B cell (primary cell): ENCODE measurements around the gene RNLS. TPM values are rescaled to one million over a fixed set of nuclear protein-coding genes. Genes with fewer than 3 reads are reported as not detected.

Experiments
- ATAC-seq: fragments of 200-7000 bp; cut with Tn5 transposase; one replicate; pipeline ENCODE4 v1.10.0; 2021; ENCODE audit warnings: low read depth, mild to moderate bottlenecking, moderate number of reproducible peaks, moderate library complexity
- CTCF ChIA-PET: fragments of 350-600 bp; sonication (Branson Sonifier 250); formaldehyde crosslinking; loops from one replicate; lab custom pipeline; 2021; ENCODE audit warnings: antibody characterized with exemption, inconsistent platforms; lab: Charles Lee
- POLR2A ChIA-PET: fragments of 350-600 bp; sonication (Branson Sonifier 250); formaldehyde crosslinking; loops from one replicate; lab custom pipeline; 2021; ENCODE audit warnings: antibody characterized with exemption; lab: Charles Lee
- DNase-seq: peaks from one replicate; pipeline ENCODE4 v3.0.0; 2013
- H2AFZ ChIP-seq: 2 replicates; pipeline ENCODE4 v1.6.1; 2012; ENCODE audit warnings: mild to moderate bottlenecking, low read depth, low read length; ENCODE audit not compliant: insufficient read depth, poor library complexity, severe bottlenecking
- H3K27ac ChIP-seq, 2 donors: 1 replicate in 1 of 2; 2 replicates in 1 of 2; pipeline ENCODE4 v1.5.1; 2012 to 2013; ENCODE audit warnings: low read length in 2 of 2, mild to moderate bottlenecking in 2 of 2, moderate library complexity in 1 of 2
- H3K27me3 ChIP-seq, 4 experiments: fragments of 200-600 bp in 1 of 4; sonication (generic) in 1 of 4; replicated peaks in 1 of 4; 1 replicate in 2 of 4; 2 replicates in 2 of 4; pipeline versions ENCODE4 v1.6.1 to v1.7.0; 2013 to 2016; ENCODE audit warnings: low read length in 3 of 4, mild to moderate bottlenecking in 2 of 4, mixed read lengths in 1 of 4, moderate library complexity in 1 of 4; ENCODE audit not compliant: insufficient read depth in 4 of 4, control insufficient read depth in 3 of 4; ENCODE audit errors: control extremely low read depth in 1 of 4
- H3K36me3 ChIP-seq, 2 experiments: replicated peaks in 1 of 2; 1 replicate in 1 of 2; 2 replicates in 1 of 2; pipeline versions ENCODE4 v1.6.1 to v1.7.1; 2013; ENCODE audit warnings: low read length in 1 of 2; ENCODE audit not compliant: insufficient read depth in 2 of 2, control insufficient read depth in 1 of 2; ENCODE audit errors: control extremely low read depth in 1 of 2, extremely low read depth in 1 of 2
- H3K4me1 ChIP-seq, 2 donors: fragments of 200-600 bp in 1 of 2; sonication (generic) in 1 of 2; 1 replicate in 1 of 2; 2 replicates in 1 of 2; pipeline versions ENCODE4 v1.5.1 to v1.6.1; 2013 to 2017; ENCODE audit warnings: low read length in 2 of 2; ENCODE audit not compliant: control insufficient read depth in 2 of 2, insufficient read depth in 2 of 2
- H3K4me2 ChIP-seq: replicated peaks from 2 replicates; pipeline ENCODE3; 2012; ENCODE audit warnings: mild to moderate bottlenecking, low read depth, low read length; ENCODE audit not compliant: poor library complexity, severe bottlenecking
- H3K4me3 ChIP-seq, 5 experiments: fragments of 200-600 bp in 1 of 5; sonication (generic) in 1 of 5; 1 replicate in 3 of 5; 2 replicates in 2 of 5; pipeline versions ENCODE4 v1.5.1 to v1.7.0; 2011 to 2016; ENCODE audit warnings: low read length in 4 of 5, mild to moderate bottlenecking in 4 of 5, low read depth in 2 of 5, control low read depth in 1 of 5, moderate library complexity in 1 of 5; ENCODE audit not compliant: insufficient read depth in 1 of 5; ENCODE audit errors: control extremely low read depth in 1 of 5, extremely low read depth in 1 of 5
- H3K79me2 ChIP-seq: fragments of 200-600 bp; sonication (generic); one replicate; pipeline ENCODE4 v1.6.0; 2016; ENCODE audit warnings: low read length; ENCODE audit not compliant: control insufficient read depth, insufficient read depth
- H3K9ac ChIP-seq: fragments of 200-600 bp; sonication (generic); 2 replicates; pipeline ENCODE4 v1.6.1; 2017; ENCODE audit warnings: mild to moderate bottlenecking, low read length, moderate library complexity
- H3K9me3 ChIP-seq, 3 donors: one replicate each; pipeline versions ENCODE4 v1.6.1 to v1.7.1; 2013; ENCODE audit warnings: low read length in 2 of 3; ENCODE audit not compliant: control insufficient read depth in 2 of 3, insufficient read depth in 1 of 3; ENCODE audit errors: control extremely low read depth in 1 of 3
- H4K20me1 ChIP-seq: 2 replicates; pipeline ENCODE4 v1.6.0; 2012; ENCODE audit warnings: mild to moderate bottlenecking, low read length; ENCODE audit not compliant: insufficient read depth, control insufficient read depth, poor library complexity, severe bottlenecking
- H3K27ac Mint-ChIP-seq: one replicate; pipeline ENCODE4 v1.8.0; 2021; ENCODE audit warnings: mixed read lengths
- H3K27me3 Mint-ChIP-seq: one replicate; pipeline ENCODE4 v1.8.0; 2021; ENCODE audit warnings: mixed read lengths
- H3K4me1 Mint-ChIP-seq: one replicate; pipeline ENCODE4 v1.8.0; 2021; ENCODE audit warnings: mixed read lengths
- H3K4me3 Mint-ChIP-seq: one replicate; pipeline ENCODE4 v1.8.0; 2021; ENCODE audit warnings: mixed read lengths
- H3K9me3 Mint-ChIP-seq: one replicate; pipeline ENCODE4 v1.8.0; 2022; ENCODE audit warnings: mixed read lengths; ENCODE audit not compliant: insufficient read depth
- EZH2 ChIP-seq: IDR thresholded peaks from 2 replicates; pipeline ENCODE4 v1.6.1; 2012; ENCODE audit warnings: borderline replicate concordance, low read depth, mild to moderate bottlenecking, moderate library complexity, low read length; ENCODE audit not compliant: insufficient read depth, poor library complexity, severe bottlenecking
- WGBS: methylation state at CpG from one replicate; pipeline ENCODE4 v1.1.5; 2013; ENCODE audit warnings: missing lambda C conversion rate; ENCODE audit not compliant: insufficient coverage; 5-methylcytosine and 5-hydroxymethylcytosine counted together
- intact Hi-C: fragments of 100-400 bp; cut with micrococcal nuclease; formaldehyde crosslinking; loops from one replicate; pipeline ENCODE4 v1.10.0; 2022
- polyA plus RNA-seq: library from polyadenylated mRNA; depleted of rRNA; stranded (reverse); fragments of >200 nt; gene quantifications from 2 replicates; pipeline ENCODE4 v1.2.3, GENCODE V29; 2012
- total RNA-seq, 2 donors: library from RNA; stranded (reverse); fragments of 120-200 nt in 1 of 2; gene quantifications; 1 replicate in 1 of 2; 2 replicates in 1 of 2; pipeline versions ENCODE4 v1.2.3 to v1.2.4, GENCODE V29; 2013 to 2022
- TF ChIP-seq, protein P1 (sequence below): fragments of 200-600 bp; IDR thresholded peaks from one replicate; pipeline ENCODE4 v1.8.0; 2022; ENCODE audit warnings: antibody characterized with exemption, mild to moderate bottlenecking

RNLS gene
- total and polyA plus RNA-seq, 2 donors (not counting 1 experiment from before 2014, with no cell fraction given), result 3.5 to 7.5 TPM

DNA sequence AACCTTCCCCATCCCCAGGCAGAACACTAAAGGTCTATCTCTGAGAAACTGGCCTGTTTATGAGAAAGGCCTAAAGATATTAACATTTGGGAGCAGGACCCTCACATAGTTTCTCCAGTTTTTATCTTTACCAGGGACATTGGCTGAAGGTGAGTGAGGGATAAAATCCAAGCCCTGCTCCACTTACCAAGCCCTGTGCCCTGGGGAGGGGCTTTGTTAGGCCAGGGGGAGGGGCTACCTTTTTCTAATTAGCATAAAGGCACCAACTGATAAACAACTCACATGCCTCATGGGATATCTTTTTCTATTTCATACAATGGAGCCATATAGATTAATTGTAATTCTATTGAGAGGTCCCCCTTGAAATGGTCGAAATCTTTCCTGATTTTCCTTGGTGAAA is 55.9 kb downstream of the RNLS start:
- no peak overlapping the region for H3K4me3 Mint-ChIP-seq
- DNase-seq (no peak), ATAC-seq (no peak)
- ChIA-PET CTCF (no interaction called here), POLR2A (no interaction called here)
- Histone ChIP-seq H3K79me2 (no peaks in the 10 kb centered on the region), H3K9ac (no peak overlapping the region), H3K27ac (no peak overlapping the region), H3K4me3 (no peak overlapping the region), H4K20me1 (no peaks in the 10 kb centered on the region), H3K36me3 (no peaks in the 10 kb centered on the region), H3K4me2 (no peak overlapping the region), H3K9me3 (no peaks in the 10 kb centered on the region), H3K4me1 (no peaks in the 10 kb centered on the region), H2AFZ (no peak overlapping the region), H3K27me3 (no peaks in the 10 kb centered on the region)
- intact Hi-C loops, result no loop called here
- H3K27ac Mint-ChIP-seq, result no peak overlapping the region
- no peaks in the 10 kb centered on the region for H3K9me3 Mint-ChIP-seq
- no CpG with 5 or more reads among the region's 1 CpG for WGBS
- no peaks in the 10 kb centered on the region for H3K4me1 Mint-ChIP-seq
- no peak for TF ChIP-seq EZH2
- TF ChIP-seq, protein P1, sequence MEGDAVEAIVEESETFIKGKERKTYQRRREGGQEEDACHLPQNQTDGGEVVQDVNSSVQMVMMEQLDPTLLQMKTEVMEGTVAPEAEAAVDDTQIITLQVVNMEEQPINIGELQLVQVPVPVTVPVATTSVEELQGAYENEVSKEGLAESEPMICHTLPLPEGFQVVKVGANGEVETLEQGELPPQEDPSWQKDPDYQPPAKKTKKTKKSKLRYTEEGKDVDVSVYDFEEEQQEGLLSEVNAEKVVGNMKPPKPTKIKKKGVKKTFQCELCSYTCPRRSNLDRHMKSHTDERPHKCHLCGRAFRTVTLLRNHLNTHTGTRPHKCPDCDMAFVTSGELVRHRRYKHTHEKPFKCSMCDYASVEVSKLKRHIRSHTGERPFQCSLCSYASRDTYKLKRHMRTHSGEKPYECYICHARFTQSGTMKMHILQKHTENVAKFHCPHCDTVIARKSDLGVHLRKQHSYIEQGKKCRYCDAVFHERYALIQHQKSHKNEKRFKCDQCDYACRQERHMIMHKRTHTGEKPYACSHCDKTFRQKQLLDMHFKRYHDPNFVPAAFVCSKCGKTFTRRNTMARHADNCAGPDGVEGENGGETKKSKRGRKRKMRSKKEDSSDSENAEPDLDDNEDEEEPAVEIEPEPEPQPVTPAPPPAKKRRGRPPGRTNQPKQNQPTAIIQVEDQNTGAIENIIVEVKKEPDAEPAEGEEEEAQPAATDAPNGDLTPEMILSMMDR, result no peak
- H3K27me3 Mint-ChIP-seq, result no peaks in the 10 kb centered on the region

DNA sequence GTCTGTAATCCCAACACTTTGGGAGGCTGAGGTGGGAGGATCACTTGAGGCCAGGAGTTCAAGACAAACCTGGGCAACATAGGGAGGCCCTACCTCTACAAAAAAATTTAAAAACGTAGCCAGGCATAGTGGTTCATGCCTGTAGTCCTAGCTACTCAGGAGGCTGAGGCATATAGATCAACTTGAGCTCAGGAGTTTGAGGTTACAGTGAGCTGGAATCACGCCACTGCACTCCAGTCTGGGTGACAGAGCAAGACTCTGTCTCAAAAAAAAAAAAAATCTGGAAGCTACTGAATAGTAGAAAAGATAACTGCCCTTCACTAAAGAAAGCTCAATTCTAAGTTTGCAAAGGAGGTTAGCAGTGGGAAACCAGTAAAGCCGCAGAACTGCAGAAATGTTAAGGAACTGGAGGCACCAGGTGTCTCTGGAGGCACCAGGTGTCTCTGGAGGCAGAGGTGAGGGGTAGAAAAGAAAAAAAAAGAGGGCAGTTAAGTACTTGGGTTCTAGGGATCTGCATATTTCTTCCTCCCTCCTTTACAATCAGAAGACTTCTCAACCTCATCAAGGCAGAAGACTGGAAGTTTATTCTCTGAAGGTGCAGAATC is 56.5 kb downstream of the RNLS start:
- POLR2A ChIA-PET, result no interaction called here
- no peaks in the 10 kb centered on the region for H3K27me3 ChIP-seq

More for the DNA sequence above, 56.5 kb downstream of the RNLS start:
- H3K4me1 Mint-ChIP-seq, result no peaks in the 10 kb centered on the region
- ATAC-seq (no peak), DNase-seq (no peak)
- H3K27me3 Mint-ChIP-seq, result no peaks in the 10 kb centered on the region
- no peak overlapping the region for H3K4me3 Mint-ChIP-seq
- CTCF ChIA-PET, result no interaction called here
- TF ChIP-seq, protein P1, result no peak
- no peak for TF ChIP-seq EZH2
- no peaks in the 10 kb centered on the region for H3K36me3 ChIP-seq
- no peaks in the 10 kb centered on the region for H4K20me1 ChIP-seq
- no peaks in the 10 kb centered on the region for H3K9me3 Mint-ChIP-seq
- WGBS, result 83% methylated on average over 1 of the region's 3 CpGs
- no peak overlapping the region for H3K27ac Mint-ChIP-seq
- H3K9me3 ChIP-seq, result no peaks in the 10 kb centered on the region
- H3K4me2 ChIP-seq, result no peak overlapping the region
- no peak overlapping the region for H3K9ac ChIP-seq
- H2AFZ ChIP-seq, result no peak overlapping the region
- H3K27ac ChIP-seq, result no peak overlapping the region
- H3K79me2 ChIP-seq, result no peaks in the 10 kb centered on the region
- H3K4me3 ChIP-seq, result no peak overlapping the region
- intact Hi-C loops, result no loop called here
- H3K4me1 ChIP-seq, result no peaks in the 10 kb centered on the region
